ENCODE results near the gene PIGR. TPM values are rescaled to one million over a fixed set of nuclear protein-coding genes. Genes with fewer than 3 reads are reported as not detected.
"Not testable (repeated sequence)": the region's sequence is repeated elsewhere in the genome, so short reads cannot be mapped to it uniquely, and the experiment has no call there.

Gene PIGR
- total RNA-seq, 1 donor from 2014 or later, result not detected

DNA sequence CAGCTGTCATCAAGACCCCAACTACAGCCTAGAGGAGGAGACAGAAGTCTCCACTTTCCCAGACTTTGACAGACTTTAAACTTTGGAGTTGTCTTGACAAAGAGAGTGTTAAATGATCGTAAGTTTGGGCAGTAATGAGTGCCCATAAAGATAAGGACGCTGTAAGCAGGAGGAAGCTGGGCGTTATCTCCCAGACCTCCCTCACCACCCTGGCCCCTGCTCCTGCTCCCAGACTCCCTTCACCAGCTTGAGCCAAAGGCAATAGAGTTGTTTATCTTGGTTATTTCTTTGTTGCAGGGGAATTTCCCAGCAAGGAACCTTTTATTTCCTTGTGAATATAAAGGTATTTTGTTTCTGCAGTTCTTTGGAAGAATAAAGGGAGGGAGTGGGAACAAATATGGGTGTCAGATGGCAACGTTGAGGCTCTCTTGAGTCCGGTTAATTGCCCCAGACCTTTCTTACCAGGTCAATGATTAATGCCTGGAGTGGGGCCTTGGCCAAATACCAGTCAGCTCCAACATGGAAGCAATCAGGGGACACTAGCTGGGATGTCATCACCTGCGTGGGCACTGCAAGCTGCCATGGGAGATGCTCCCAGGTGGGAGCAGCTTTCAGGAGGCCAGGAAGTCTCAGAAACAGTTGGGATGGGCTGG is 4.4 kb downstream of the PIGR start:
- DNase-seq (ENCODE audit: missing footprints) (no peak), ATAC-seq (no peak)
- intact Hi-C loops (cut with DNase I), result no loop called here

DNA sequence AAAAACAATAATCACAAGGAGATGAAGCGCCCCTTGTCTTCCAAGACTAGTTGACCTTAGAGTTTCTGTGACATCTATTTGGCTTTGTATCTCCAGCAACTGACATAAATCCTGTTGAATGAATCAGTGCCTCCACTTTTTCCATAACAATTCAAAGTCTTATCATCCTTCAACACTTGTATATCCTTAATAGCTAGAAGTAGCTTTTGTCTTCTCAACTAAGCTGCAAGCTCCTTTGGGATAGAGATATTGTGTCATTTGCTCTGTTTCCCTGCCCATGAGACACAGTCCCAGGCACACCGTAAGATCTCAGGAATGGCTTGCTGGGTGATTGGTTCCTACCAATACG is 5.7 kb downstream of the PIGR start:
- ATAC-seq (no peak), DNase-seq (ENCODE audit: missing footprints) (no peak)
- intact Hi-C loops (cut with DNase I), result no loop called here

DNA sequence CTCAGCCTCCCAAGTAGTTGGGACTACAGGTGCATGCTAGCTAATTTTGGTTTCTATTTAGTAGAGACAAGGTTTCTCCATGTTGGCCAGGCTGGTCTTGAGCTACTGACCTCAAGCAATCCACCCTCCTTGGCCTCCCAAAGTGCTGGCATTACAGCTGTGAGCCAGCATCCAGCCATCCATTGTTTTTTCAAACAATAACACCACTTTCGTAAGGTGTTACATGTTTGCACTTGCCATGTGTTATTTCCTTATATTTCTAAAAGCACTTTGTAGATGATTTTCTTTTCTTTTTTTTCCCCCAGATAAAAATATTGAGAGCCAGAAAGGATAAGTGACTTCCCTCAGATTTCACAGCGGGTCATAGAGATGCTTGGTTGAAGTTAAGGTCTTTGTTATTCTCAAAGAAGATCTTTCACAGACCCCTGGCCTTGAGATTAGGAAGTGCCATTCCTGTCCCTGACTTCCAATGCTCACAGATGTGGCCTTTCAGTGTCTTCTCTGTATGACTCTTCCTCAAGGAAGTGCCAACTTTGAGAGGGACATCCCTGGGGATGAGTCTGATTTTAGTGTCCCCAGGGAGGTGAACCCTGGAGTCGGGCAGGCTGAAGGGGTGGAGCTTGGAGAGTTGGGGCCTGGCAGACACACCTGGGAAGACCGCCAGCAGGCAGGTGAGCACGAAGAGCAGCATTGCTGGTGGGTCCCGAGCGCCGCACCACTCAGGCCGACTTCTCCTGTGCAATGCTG is 6.3 kb downstream of the PIGR start:
- DNase-seq (ENCODE audit: missing footprints), result no peak

DNA sequence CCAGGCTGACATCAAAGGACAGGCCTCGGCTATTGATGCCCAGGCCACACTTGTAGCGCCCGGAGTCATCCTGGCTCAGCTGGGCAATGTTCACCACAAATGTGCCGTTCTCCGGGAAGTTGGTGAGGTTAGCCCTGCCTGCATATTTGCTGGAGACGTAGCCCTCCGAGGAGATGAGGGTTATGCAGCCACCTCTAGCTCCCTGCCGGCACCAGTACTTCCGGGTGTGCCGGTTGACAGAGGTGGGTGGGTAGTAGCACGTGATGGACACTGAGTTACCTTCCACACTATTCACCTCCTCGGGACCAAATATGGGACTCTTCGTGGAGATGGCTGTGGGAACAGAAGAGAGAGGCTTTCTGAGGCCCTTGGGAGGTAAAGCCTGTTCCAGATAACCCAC is 7.1 kb downstream of the PIGR start:
- no peak for DNase-seq (ENCODE audit: missing footprints)

More for the DNA sequence above, 6.3 kb downstream of the PIGR start:
- ATAC-seq, result no peak
- intact Hi-C loops (cut with DNase I), result loop anchor here (10.0 kb wide), 1 partner anchor 135 kb away; no protein-coding TSS in a partner anchor

DNA sequence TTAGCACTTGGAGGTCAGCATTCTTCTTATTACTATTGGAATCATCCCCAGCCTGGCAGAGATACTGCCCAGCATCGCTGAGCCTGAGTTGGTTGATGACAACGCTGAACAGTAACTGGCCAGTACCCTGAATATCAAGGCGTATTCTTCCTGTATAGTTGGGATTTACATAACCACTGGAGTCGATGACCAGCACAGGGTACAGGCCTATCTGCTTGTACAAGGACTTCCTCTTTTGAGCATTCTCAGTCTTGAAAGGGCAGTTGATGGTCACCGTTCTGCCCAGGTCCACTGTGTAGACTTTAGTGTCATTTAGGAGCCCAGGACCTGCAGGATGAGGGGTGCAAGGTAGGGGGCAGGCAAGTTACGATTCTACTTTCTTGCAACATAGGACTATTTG is 8.8 kb downstream of the PIGR start:
- intact Hi-C loops (cut with DNase I), result loop anchor here (10.0 kb wide), 1 partner anchor 137 kb away; no protein-coding TSS in a partner anchor
- ATAC-seq (peak; percentile 38), DNase-seq (ENCODE audit: missing footprints) (no peak)

More for the DNA sequence above, 7.1 kb downstream of the PIGR start:
- no peak for ATAC-seq
- intact Hi-C loops (cut with DNase I), result loop anchor here (10.0 kb wide), 1 partner anchor 136 kb away; no protein-coding TSS in a partner anchor

DNA sequence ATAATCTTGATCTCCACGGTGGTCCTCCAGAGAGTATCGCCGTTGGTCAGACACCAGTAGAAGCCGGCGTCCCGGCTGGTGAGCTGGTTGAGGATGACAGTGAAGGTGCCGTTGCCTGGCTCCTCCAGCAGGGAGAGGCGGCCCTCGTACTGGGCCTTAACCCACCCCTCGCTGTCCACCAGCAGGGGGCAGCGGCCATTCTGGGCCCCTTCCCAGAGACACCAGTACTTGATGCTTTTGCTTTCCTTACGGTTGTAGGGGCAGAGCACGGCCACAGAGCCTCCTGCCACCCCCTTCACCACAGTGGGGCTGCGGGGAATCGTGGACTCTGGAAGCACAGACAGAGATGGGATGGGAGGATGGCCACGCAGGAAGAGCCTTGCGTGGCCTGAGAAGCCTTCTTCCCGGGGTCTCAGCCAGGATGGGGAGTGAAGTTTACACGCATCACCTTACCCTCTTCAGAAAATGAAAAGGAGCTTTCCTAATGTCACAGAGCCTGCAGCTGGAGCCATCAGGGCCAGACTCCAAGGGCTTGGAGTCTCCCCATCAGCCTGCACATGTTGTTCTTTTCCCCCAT is 10.7 kb downstream of the PIGR start:
- no peak for ATAC-seq

DNA sequence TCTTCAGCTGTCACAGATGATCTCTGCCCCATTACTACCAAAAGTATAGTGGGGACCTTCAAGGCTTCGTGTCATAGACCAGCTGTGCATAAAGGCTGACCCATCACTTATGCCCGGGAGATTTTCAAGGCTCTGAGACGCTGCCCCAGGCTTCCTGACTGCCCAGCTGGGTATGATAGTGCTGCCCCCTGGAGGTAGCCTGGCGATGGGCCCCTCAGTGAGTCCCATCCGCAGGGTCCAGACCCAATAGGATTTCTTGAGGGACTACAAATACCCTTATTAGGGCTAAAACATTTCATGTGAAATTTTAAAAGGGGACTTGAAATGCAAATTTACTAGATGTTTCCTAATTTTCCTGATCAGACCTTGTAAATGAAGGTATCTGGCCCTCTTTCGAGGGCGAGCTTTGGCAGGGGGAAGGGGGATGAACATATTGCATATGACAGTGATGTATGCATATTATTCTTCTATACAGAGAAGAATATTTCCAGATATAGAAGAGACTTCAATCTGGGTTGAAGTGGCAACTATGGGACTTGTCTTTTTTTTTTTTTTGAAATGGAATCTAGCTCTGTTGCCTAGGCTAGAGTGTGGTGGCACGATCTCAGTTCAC is 12.8 kb downstream of the PIGR start:
- intact Hi-C loops (cut with DNase I), result loop anchor here (10.0 kb wide), 1 partner anchor 141 kb away; no protein-coding TSS in a partner anchor
- ATAC-seq (peak; percentile 38), DNase-seq (ENCODE audit: missing footprints) (no peak)

More for the DNA sequence above, 10.7 kb downstream of the PIGR start:
- intact Hi-C loops (cut with DNase I), result loop anchor here (10.0 kb wide), 1 partner anchor 139 kb away; no protein-coding TSS in a partner anchor
- DNase-seq (ENCODE audit: missing footprints), result no peak

DNA sequence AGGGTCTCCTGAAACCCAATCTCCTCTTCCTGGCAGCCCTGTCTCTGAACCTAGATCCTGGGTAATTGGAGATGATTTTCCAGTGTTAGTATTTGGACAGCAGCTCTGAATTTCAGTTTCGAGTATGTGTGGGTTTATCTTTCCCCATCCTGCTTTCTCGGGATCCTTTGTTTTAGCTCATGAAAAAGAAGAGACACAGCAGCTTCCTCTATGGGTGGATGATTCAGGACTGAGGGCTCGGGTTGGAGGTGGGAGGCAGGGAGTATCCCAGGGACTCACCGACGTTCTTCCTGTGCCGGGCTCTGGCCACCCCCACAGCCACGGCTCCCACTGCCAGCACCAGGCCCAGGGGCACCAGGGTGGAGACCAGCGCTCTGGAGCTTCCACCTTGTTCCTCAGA is 14.1 kb downstream of the PIGR start:
- ATAC-seq (no peak), DNase-seq (ENCODE audit: missing footprints) (no peak)
- intact Hi-C loops (cut with DNase I), result loop anchor here (10.0 kb wide), 1 partner anchor 143 kb away; no protein-coding TSS in a partner anchor

DNA sequence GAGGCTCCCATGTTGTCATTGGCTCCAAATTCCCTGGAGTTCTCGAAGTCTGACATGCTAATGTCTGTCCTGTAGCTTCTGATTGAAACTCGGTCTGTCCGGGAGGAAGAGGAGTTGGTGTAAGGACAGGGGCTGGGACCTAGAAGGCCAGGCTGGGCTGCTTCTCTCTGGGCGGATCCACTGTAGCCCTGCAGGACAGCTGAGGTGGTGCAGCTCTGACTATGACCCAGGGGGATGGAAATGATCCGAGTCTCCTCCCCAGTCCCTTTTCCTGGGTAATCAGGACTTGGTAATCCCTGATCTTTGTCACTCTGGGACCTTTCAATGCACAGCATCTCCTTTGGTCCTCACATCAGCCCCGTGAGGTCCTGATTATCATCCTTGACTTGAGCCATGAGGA is 14.6 kb downstream of the PIGR start:
- no peak for DNase-seq (ENCODE audit: missing footprints)
- ATAC-seq, result no peak
- intact Hi-C loops (cut with DNase I), result loop anchor here (10.0 kb wide), 1 partner anchor 143 kb away; no protein-coding TSS in a partner anchor

DNA sequence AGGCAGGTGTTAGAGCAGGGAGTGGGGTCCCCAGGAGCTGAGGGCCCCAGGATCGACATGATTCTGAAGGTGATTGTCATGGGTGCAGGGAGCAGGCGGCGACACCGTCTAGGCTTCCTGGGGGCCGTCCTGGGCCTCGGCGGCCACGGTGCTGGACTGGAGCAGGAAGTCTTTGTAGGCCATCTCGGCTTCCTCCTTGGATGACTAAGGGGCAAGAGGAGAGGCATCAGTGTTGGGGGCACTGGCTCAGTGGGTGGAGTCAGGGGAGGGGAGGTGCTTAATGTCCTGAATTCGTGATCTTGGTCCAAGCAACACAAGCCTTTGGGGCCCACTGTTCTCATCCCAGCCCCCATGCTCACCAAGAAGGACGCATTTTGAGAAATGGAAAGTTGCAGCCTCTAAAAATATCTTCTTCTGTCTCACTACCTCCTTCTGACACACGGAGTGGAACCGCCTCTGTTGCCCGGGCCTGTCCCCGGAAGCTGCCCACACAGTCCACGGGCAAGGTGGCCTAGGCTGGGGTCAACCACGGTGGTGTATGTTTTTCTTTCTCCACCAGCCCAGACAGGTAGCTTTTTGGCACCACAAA is 16.0 kb downstream of the PIGR start:
- ATAC-seq (no peak), DNase-seq (ENCODE audit: missing footprints) (no peak)
- intact Hi-C loops (cut with DNase I), result loop anchor here (10.0 kb wide), 1 partner anchor 144 kb away; no protein-coding TSS in a partner anchor

DNA sequence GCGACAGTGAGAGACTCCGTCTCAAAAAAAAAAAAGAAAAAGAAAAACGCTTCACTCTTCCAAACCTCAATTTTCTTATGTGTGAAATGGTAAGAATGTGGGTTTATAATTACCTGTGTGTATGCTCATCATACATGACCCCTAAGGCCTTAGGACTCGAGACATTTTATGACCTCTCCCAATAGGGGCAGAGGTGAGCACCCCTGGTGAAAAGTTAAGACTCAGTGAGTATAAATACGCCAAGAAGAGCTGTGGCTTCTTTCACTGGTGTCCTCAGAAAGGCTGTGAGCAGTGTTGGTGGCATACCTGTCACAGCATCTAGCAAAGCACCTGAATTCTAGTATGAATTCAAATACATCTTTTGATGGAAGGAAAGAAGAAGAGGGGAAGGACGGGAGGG is 16.7 kb downstream of the PIGR start:
- no peak for DNase-seq (ENCODE audit: missing footprints)
- intact Hi-C loops (cut with DNase I), result loop anchor here (10.0 kb wide), 1 partner anchor 45 kb away; the partner anchor contains the start of gene FCAMR
- ATAC-seq, result no peak

DNA sequence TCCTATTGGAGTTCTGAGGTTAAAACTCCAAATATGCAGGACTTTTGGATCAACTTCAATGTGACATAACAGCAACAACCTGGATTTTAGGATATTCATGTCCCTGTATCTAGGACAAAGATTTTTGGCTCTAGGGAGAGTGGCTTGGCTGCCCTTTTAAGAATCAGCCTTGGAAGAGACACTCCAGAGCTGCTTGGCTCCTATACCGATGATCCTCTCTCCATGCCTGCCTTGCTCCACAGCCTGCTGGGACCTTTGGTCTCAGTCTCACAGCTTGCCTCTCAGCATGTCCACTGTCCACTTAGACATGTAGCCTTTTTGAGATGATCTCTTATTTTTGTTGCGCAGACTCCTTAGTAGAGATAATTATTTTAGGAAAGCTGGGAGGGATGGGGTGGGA is 20.0 kb downstream of the PIGR start:
- no peak for DNase-seq (ENCODE audit: missing footprints)
- intact Hi-C loops (cut with DNase I), result loop anchor here (10.0 kb wide), 1 partner anchor 49 kb away; the partner anchor contains the start of gene FCAMR
- ATAC-seq, result no peak

DNA sequence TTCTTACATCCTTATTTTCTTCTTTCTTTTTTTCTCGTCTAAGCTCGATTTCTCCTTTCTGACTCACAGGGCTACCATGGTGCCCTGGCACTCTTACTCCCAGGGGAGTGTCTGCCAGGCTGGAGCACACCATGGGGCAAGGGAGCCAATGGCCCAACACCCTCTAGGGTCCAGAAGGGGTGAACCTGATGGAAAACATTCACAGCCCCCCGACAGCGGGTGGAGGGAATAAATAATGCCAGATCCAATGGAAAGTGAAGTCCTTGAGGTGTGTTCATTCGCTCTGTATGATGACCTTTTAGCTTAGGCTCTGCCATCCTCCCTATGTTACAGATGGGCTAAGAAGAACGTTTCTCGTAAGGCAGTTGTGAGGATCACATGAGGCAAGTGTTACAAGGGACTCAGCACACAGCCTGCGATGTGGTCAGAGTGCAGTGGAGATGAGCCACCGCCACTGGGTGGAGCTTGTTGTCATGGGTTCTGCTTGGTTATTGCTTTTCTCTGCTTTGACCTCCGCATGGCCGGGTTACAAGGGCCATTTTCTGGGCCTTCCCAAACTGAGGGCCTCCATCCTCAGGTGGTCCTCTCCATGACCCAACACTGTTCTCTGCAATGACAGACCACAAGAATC is 21.0 kb downstream of the PIGR start:
- intact Hi-C loops (cut with DNase I), result loop anchor here (10.0 kb wide), 1 partner anchor 50 kb away; the partner anchor contains the start of gene FCAMR
- ATAC-seq (peak; percentile 30), DNase-seq (ENCODE audit: missing footprints) (peak; percentile 88)

DNA sequence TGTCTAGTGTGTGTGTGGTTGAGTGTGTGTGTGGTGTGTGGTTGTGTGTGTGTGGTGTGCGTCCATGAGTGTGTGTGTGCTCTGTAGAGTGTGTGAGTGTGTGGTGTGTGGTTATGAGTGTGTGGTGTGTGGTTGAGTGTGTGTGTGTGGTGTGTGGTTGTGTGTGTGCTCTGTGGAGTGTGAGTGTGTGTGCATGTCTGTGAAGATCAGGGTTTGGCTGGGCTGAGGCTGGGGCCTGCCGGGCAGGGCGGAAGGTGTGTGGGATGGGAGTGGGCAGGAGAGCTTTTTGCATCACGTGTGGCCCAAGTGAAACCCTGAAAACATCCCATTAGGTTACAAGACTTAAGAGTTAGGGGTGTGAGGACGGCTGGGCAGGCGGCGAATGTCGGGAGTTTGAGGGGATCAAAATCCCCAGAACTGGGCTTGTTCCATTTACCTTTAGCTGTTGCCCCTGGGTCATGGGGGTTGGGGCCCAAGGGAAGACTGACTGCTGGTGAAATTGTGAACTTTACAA is 21.6 kb downstream of the PIGR start:
- intact Hi-C loops (cut with DNase I), result loop anchor here (10.0 kb wide), 1 partner anchor 50 kb away; the partner anchor contains the start of gene FCAMR
- no peak for DNase-seq (ENCODE audit: missing footprints)
- no peak for ATAC-seq

DNA sequence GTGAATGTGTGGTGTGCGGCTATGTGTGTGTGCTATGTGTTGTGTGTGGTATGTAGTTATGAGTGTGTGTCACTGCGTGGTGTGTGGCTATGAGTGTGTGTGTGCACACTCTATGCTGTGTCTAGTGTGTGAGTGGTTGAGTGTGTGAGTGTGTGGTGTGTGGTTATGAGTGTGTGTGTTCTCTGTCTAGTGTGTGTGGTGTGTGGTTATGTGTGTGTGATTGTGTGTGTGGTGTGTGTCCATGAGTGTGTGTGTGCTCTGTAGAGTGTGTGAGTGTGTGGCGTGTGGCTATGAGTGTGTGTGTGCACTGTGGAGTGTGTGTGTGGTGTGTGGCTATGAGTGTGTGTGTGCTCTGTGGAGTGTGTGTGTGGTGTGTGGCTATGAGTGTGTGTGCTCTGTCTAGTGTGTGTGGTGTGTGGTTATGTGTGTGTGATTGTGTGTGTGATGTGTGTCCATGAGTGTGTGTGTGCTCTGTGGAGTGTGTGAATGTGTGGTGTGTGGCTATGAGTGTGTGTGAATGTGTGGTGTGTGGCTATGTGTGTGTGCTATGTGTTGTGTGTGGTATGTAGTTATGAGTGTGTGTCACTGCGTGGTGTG is 22.2 kb downstream of the PIGR start:
- ATAC-seq, result peak; percentile 40
- intact Hi-C loops (cut with DNase I), result loop anchor here (10.0 kb wide), 1 partner anchor 51 kb away; the partner anchor contains the start of gene FCAMR
- DNase-seq (ENCODE audit: missing footprints), result not testable (repeated sequence)

DNA sequence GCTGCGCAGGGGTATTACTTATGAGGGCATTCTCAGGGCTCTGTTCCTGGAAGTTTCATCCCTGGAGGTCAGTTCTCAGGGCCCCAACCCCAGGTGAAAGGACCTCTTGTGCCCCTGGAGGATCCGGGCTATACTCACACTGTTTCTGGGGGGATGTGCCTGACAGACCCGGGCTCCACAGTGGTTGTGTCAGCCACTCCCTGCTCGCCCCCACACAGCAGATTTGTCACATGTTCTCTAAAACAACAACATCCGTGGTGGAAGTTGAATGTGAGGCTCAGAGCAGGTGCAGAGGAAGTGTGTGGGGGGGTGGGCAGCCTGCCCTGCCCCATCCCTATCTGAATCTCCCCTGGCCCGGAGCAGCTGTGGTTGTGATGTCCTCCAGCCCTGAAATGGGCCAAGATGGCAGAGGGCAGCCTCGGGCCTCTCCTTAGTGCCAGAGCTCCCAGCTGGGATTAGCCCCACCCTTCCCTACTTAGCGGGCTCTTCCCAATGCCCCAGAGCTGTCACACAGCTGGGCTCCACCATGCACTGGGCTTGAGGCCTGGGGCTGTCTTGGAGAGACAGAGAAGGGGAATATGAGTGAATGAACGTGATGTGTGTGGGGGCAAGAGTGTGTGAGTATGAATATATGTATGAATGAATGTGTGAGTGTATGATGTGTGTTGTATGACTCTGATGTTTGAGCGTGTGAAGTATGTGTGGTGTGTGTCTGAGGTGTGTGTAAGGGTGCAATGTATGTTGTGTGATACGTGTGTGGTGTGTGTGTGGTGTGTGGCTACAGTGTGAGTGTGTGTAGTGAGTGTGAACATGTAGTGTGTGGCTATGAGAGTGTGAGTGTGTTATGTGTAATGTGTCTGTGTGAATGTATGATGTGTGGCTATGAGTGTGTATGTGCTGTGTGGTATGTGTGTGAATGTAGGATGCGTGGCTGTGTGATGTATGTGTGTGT is 23.0 kb downstream of the PIGR start:
- intact Hi-C loops (cut with DNase I), result loop anchor here (10.0 kb wide), 1 partner anchor 52 kb away; the partner anchor contains the start of gene FCAMR
- ATAC-seq, result peak; percentile 22
- no peak for DNase-seq (ENCODE audit: missing footprints)
